Mesothelial cell of epicardium (in vitro differentiated cells): Measurements from ENCODE around the gene PLXNB2. TPM values are rescaled to one million over a fixed set of nuclear protein-coding genes. Genes with fewer than 3 reads are reported as not detected.
A peak's percentile ranks its signal among the peaks of the same experiment; 100 is the strongest.
"Not testable (repeated sequence)": the region's sequence is repeated elsewhere in the genome, so short reads cannot be mapped to it uniquely, and the experiment has no call there.

Source experiments
- DNase-seq, 2 experiments: peaks; one replicate each; pipeline ENCODE4 v3.0.0; 2021; ENCODE audit warnings: low spot score in 2 of 2; ENCODE audit not compliant: unreplicated experiment in 2 of 2
- H3K27ac Mint-ChIP-seq: 2 replicates; pipeline ENCODE4 v1.8.0; 2021; ENCODE audit warnings: mixed read lengths
- H3K27me3 Mint-ChIP-seq: 2 replicates; pipeline ENCODE4 v1.8.0; 2021; ENCODE audit warnings: low read depth, mixed read lengths
- H3K36me3 Mint-ChIP-seq: 2 replicates; pipeline ENCODE4 v1.8.0; 2021; ENCODE audit warnings: mixed read lengths
- H3K4me1 Mint-ChIP-seq: 2 replicates; pipeline ENCODE4 v1.8.0; 2021; ENCODE audit warnings: mixed read lengths
- H3K4me3 Mint-ChIP-seq: 2 replicates; pipeline ENCODE4 v1.8.0; 2021; ENCODE audit warnings: mild to moderate bottlenecking, moderate library complexity, mixed read lengths
- H3K9me3 Mint-ChIP-seq: 2 replicates; pipeline ENCODE4 v1.8.0; 2021; ENCODE audit warnings: mixed read lengths
- CTCF ChIP-seq: fragments of 200-600 bp; sonication (generic); IDR thresholded peaks from one replicate; pipeline ENCODE4 v1.5.0; 2021; ENCODE audit warnings: antibody characterized with exemption; ENCODE audit not compliant: unreplicated experiment
- total RNA-seq: library from RNA; stranded (reverse); gene quantifications from 3 replicates; pipeline ENCODE4 v1.2.1, GENCODE V29; 2021

PLXNB2 gene
- total RNA-seq, 1 donor from 2014 or later, result 467 TPM

GRCh38 chr22:50338860-50339462 lies 31.5 kb upstream of the PLXNB2 start:
- no peak overlapping the region for H3K4me3 Mint-ChIP-seq
- no peak for DNase-seq
- TF ChIP-seq CTCF, result no peak
- no peak overlapping the region for H3K27ac Mint-ChIP-seq
- H3K27me3 Mint-ChIP-seq, result no peaks in the 10 kb centered on the region
- H3K4me1 Mint-ChIP-seq, result peaks cover 7% of the 10 kb centered on the region
- no peaks in the 10 kb centered on the region for H3K36me3 Mint-ChIP-seq
- no peaks in the 10 kb centered on the region for H3K9me3 Mint-ChIP-seq

GRCh38 chr22:50338042-50338573 lies 30.7 kb upstream of the PLXNB2 start:
- no peaks in the 10 kb centered on the region for H3K36me3 Mint-ChIP-seq
- H3K4me1 Mint-ChIP-seq, result peaks cover 7% of the 10 kb centered on the region
- H3K27me3 Mint-ChIP-seq, result no peaks in the 10 kb centered on the region
- no peaks in the 10 kb centered on the region for H3K9me3 Mint-ChIP-seq
- DNase-seq, result no peak
- H3K27ac Mint-ChIP-seq, result no peak overlapping the region
- no peak for TF ChIP-seq CTCF
- H3K4me3 Mint-ChIP-seq, result no peak overlapping the region

- Mint-ChIP-seq H3K36me3 (no peaks in the 10 kb centered on the region), H3K4me3 (no peak overlapping the region), H3K4me1 (peaks cover 5% of the 10 kb centered on the region), H3K27ac (no peak overlapping the region), H3K27me3 (no peaks in the 10 kb centered on the region), H3K9me3 (no peaks in the 10 kb centered on the region)
- no peak for DNase-seq
- no peak for TF ChIP-seq CTCF
Observed at GRCh38 chr22:50337262-50338041, 30.0 kb upstream of the PLXNB2 start.

GRCh38 chr22:50334433-50334832 lies 27.0 kb upstream of the PLXNB2 start:
- not testable (repeated sequence) for H3K4me3 Mint-ChIP-seq, H3K9me3 Mint-ChIP-seq, DNase-seq, H3K27me3 Mint-ChIP-seq, H3K4me1 Mint-ChIP-seq, H3K36me3 Mint-ChIP-seq, H3K27ac Mint-ChIP-seq

- no peaks in the 10 kb centered on the region for H3K9me3 Mint-ChIP-seq
- peaks cover 11% of the 10 kb centered on the region for H3K4me1 Mint-ChIP-seq
- DNase-seq, result no peak
- no peak for TF ChIP-seq CTCF
- no peaks in the 10 kb centered on the region for H3K36me3 Mint-ChIP-seq
- no peak overlapping the region for H3K4me3 Mint-ChIP-seq
- no peaks in the 10 kb centered on the region for H3K27me3 Mint-ChIP-seq
- no peak overlapping the region for H3K27ac Mint-ChIP-seq
Observed at GRCh38 chr22:50329236-50329635, 21.8 kb upstream of the PLXNB2 start.

- DNase-seq, result no peak
- H3K27ac Mint-ChIP-seq, result peak overlapping the region; percentile 76
Observed at GRCh38 chr22:50327711-50328019, 20.2 kb upstream of the PLXNB2 start.

More at GRCh38 chr22:50327711-50328019, 20.2 kb upstream of the PLXNB2 start:
- peak overlapping the region; percentile 71 for H3K4me3 Mint-ChIP-seq
- H3K9me3 Mint-ChIP-seq, result no peaks in the 10 kb centered on the region
- H3K36me3 Mint-ChIP-seq, result no peaks in the 10 kb centered on the region
- no peaks in the 10 kb centered on the region for H3K27me3 Mint-ChIP-seq
- TF ChIP-seq CTCF, result no peak
- H3K4me1 Mint-ChIP-seq, result peaks cover 11% of the 10 kb centered on the region
